BLaER1 (cell line): ENCODE measurements around the gene XYLT1.

Experiments
- H3K27ac ChIP-seq: shearing (Covaris generic); formaldehyde crosslinking; 2 replicates; pipeline ENCODE4 v1.8.1; 2022
- H3K27me3 ChIP-seq: shearing (Covaris generic); formaldehyde crosslinking; 2 replicates; pipeline ENCODE4 v1.8.1; 2022
- H3K36me3 ChIP-seq: shearing (Covaris generic); formaldehyde crosslinking; 2 replicates; pipeline ENCODE4 v1.8.1; 2022
- H3K4me1 ChIP-seq: shearing (Covaris generic); formaldehyde crosslinking; 2 replicates; pipeline ENCODE4 v1.8.1; 2022
- H3K4me2 ChIP-seq: shearing (Covaris generic); formaldehyde crosslinking; 2 replicates; pipeline ENCODE4 v1.8.1; 2022
- H3K4me3 ChIP-seq: shearing (Covaris generic); formaldehyde crosslinking; 2 replicates; pipeline ENCODE4 v1.8.1; 2022
- H3K9ac ChIP-seq: shearing (Covaris generic); formaldehyde crosslinking; 2 replicates; pipeline ENCODE4 v1.8.1; 2022
- H3K9me3 ChIP-seq: shearing (Covaris generic); formaldehyde crosslinking; 2 replicates; pipeline ENCODE4 v1.8.1; 2022
- H4K20me1 ChIP-seq: shearing (Covaris generic); formaldehyde crosslinking; 2 replicates; pipeline ENCODE4 v1.8.1; 2022
- Cebpa-rat ChIP-seq: shearing (Covaris generic); IDR thresholded peaks from 2 replicates; pipeline ENCODE4 v1.8.1; 2022

The XYLT1 gene

GRCh38 chr16:17244872-17245551, 225.7 kb downstream of the XYLT1 start:
- no peak overlapping the region for H3K27ac ChIP-seq
- peaks cover 100% of the 10 kb centered on the region for H4K20me1 ChIP-seq
- H3K4me3 ChIP-seq, result no peak overlapping the region
- TF ChIP-seq Cebpa-rat, result no peak
- no peaks in the 10 kb centered on the region for H3K27me3 ChIP-seq
- peaks cover 34% of the 10 kb centered on the region for H3K9me3 ChIP-seq
- peaks cover 79% of the 10 kb centered on the region for H3K36me3 ChIP-seq
- peaks cover 43% of the 10 kb centered on the region for H3K4me1 ChIP-seq
- peak overlapping the region; percentile 34 for H3K4me2 ChIP-seq
- H3K9ac ChIP-seq, result no peak overlapping the region

DNA sequence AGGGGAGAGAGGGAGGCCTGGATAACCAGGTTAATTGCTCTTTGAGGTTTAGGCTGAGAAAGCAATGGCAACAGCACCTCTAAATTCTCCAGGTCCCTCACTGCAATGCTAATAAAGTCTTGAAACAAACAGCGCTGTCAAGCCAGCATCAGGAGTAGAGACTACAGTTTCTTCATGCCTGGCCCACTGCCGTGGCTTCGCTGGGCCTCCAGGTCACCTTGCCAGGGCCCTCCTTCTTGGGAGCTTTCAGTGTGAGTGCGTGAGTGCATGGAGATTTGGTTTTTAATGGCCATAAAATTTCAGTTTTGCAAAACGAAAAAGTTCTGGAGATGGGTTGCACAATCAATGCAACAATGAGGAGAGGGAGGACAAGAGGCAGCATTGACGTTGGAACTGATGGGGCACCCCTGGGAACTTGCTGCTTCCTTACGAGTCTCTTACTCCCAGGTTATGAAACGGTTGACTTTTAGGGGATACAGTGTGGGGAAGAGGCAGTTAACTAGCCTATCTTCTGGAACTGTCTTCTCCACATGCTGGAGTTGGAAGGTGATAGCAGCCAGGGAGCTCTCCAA, 229.4 kb downstream of the XYLT1 start:
- peaks cover 34% of the 10 kb centered on the region for H3K9me3 ChIP-seq
- no peaks in the 10 kb centered on the region for H3K27me3 ChIP-seq
- no peak overlapping the region for H3K27ac ChIP-seq
- H3K4me1 ChIP-seq, result peaks cover 50% of the 10 kb centered on the region
- no peak overlapping the region for H3K9ac ChIP-seq
- H3K4me3 ChIP-seq, result no peak overlapping the region
- peaks cover 100% of the 10 kb centered on the region for H4K20me1 ChIP-seq
- H3K36me3 ChIP-seq, result peaks cover 61% of the 10 kb centered on the region
- TF ChIP-seq Cebpa-rat, result no peak
- no peak overlapping the region for H3K4me2 ChIP-seq

GRCh38 chr16:17238285-17239028, 232.3 kb downstream of the XYLT1 start:
- Histone ChIP-seq H3K27me3 (no peaks in the 10 kb centered on the region), H3K4me1 (peaks cover 47% of the 10 kb centered on the region), H3K36me3 (peaks cover 71% of the 10 kb centered on the region), H3K9ac (no peak overlapping the region), H3K4me2 (peak overlapping the region; percentile 50), H3K27ac (no peak overlapping the region), H3K9me3 (peaks cover 26% of the 10 kb centered on the region), H3K4me3 (no peak overlapping the region), H4K20me1 (peaks cover 99% of the 10 kb centered on the region)
- TF ChIP-seq Cebpa-rat, result no peak

DNA sequence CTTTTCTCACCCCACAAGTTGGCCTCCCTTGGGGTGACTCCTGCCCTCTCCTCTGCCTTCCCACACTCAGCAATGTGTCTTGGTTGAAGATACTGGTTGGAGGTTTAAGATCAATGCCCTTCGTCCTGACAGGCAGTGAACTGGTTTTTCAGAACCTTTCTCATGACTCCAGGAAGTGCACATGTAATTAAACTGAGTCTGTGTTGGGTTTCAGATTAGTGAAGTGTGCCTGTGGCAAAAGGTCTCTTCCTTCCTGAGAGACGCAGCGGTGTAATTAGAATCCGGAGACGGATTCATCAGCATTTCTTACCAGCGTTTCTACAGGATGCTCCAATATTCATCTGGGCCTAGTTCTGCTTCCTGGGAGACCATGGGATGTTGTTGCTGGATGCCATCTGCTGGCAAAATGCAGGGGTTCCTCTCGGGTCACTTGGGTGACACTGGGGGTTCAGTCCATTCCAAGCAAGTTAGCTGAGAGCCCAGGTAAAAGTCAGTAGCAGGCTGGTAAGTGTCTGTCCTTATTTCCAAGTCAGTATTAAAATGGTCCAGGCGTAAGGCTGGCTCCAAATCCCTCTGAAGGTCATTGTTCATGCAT, 233.3 kb downstream of the XYLT1 start:
- Histone ChIP-seq H3K4me1 (peaks cover 53% of the 10 kb centered on the region), H3K36me3 (peaks cover 71% of the 10 kb centered on the region), H3K9ac (no peak overlapping the region), H3K4me2 (peak overlapping the region; percentile 50), H3K9me3 (peaks cover 16% of the 10 kb centered on the region), H3K4me3 (no peak overlapping the region), H3K27me3 (no peaks in the 10 kb centered on the region), H3K27ac (peak overlapping the region; percentile 7; the same call in 1 of the 2 replicates), H4K20me1 (peaks cover 99% of the 10 kb centered on the region)
- TF ChIP-seq Cebpa-rat, result no peak

DNA sequence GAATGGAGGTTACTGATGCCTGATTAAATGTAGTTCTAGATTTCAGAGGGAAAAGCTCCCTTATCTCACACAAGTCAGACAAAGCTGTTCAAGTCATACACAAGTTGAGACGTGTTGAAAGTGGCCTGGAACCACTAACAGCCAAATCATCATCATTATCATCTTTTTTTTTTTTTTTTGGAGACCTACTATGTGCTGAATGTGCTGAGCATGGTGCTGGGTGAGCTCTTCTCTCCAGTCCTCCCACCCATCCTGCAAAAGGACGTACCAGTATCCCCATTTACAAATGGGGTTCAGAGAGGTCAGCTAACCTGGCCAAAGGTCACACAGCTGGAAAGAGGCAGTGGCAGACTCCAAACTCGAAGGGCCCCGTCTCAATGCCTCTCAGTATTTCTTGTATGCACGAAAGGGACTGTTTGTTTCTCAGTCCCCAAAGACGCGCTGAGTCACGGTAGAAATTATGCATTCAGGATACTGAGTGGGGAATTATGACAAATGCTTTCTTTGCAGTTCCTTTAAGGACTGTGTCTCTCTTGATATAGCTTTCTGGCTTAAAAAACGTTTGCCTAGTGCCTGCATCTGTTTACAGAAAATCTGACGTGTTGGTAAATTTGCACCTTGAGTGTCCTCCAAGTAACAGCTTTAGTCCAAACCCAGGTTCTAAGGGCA, 235.5 kb downstream of the XYLT1 start:
- Histone ChIP-seq H3K9me3 (no peaks in the 10 kb centered on the region; the same call in 1 of the 2 replicates), H3K27me3 (no peaks in the 10 kb centered on the region), H3K4me2 (no peak overlapping the region; the same call in 1 of the 2 replicates), H3K36me3 (peaks cover 65% of the 10 kb centered on the region), H3K27ac (no peak overlapping the region; the same call in 1 of the 2 replicates), H3K4me1 (peaks cover 53% of the 10 kb centered on the region), H3K4me3 (no peak overlapping the region), H3K9ac (no peak overlapping the region), H4K20me1 (peaks cover 87% of the 10 kb centered on the region)
- TF ChIP-seq Cebpa-rat, result no peak

- 0 out of 2 replicates have a peak overlapping the region, but pooled peaks have one; percentile 6 for H3K27ac ChIP-seq
- H3K9ac ChIP-seq, result no peak overlapping the region
- H3K27me3 ChIP-seq, result no peaks in the 10 kb centered on the region
- no peaks in the 10 kb centered on the region for H3K9me3 ChIP-seq
- H3K4me2 ChIP-seq, result peak overlapping the region; percentile 59
- H3K36me3 ChIP-seq, result peaks cover 81% of the 10 kb centered on the region
- H4K20me1 ChIP-seq, result peaks cover 73% of the 10 kb centered on the region
- H3K4me3 ChIP-seq, result no peak overlapping the region
- TF ChIP-seq Cebpa-rat, result no peak
- peaks cover 46% of the 10 kb centered on the region for H3K4me1 ChIP-seq
Measured at GRCh38 chr16:17233318-17234002, 237.3 kb downstream of the XYLT1 start.

DNA sequence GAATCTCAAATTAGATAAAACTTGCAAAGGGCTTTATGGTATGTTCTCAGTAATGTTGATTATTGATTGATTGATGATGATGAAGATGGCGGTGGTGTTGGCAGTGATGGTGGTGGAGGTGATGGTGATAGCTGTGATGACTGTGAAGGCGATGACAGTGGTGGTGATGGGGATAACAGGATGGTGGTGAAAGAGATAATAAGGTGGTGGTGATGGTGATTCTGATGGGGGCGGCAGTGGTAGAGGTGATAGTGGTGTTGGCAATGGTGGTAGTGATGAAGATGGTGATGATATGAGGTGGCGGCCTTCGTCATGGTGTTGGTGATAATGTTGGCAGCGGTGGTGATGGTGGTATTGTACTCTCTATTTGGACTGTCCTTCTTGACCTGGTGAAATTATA, 238.3 kb downstream of the XYLT1 start:
- H3K27ac ChIP-seq, result no peak overlapping the region
- no peaks in the 10 kb centered on the region for H3K27me3 ChIP-seq
- no peak for TF ChIP-seq Cebpa-rat
- no peak overlapping the region for H3K4me2 ChIP-seq
- no peaks in the 10 kb centered on the region for H3K9me3 ChIP-seq
- H4K20me1 ChIP-seq, result peaks cover 65% of the 10 kb centered on the region
- H3K36me3 ChIP-seq, result peaks cover 85% of the 10 kb centered on the region
- peaks cover 42% of the 10 kb centered on the region for H3K4me1 ChIP-seq
- H3K4me3 ChIP-seq, result no peak overlapping the region
- H3K9ac ChIP-seq, result no peak overlapping the region

DNA sequence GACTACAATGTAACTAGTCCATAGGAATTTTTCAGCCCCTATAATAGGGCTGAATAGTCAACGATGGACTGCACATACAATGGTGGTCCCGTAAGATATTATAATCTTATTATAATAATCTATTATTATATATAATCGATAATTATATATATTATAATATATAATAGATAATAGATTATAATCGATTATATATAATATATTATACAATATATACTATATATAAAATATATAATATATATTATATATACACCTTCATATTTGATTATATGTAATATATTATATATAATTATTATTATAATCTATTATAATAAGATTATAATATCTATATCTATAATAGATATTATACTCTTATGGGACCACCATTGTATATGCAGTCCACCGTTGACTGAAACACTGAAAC, 238.8 kb downstream of the XYLT1 start:
- Histone ChIP-seq H3K36me3 (peaks cover 86% of the 10 kb centered on the region), H3K4me1 (peaks cover 42% of the 10 kb centered on the region), H3K27me3 (no peaks in the 10 kb centered on the region), H3K4me2 (no peak overlapping the region), H3K27ac (no peak overlapping the region), H3K9me3 (no peaks in the 10 kb centered on the region), H3K4me3 (no peak overlapping the region), H4K20me1 (peaks cover 65% of the 10 kb centered on the region), H3K9ac (no peak overlapping the region)
- no peak for TF ChIP-seq Cebpa-rat
